Osteocyte (in vitro differentiated cells): Measurements from ENCODE around the gene PRR33. TPM values are rescaled to one million over a fixed set of nuclear protein-coding genes. Genes with fewer than 3 reads are reported as not detected.
A peak's percentile ranks its signal among the peaks of the same experiment; 100 is the strongest.

Experiments used
- DNase-seq: peaks from one replicate; pipeline ENCODE4 v3.0.0; 2021; ENCODE audit warnings: mixed read lengths; ENCODE audit not compliant: unreplicated experiment; ENCODE audit errors: extremely low spot score
- H3K27ac Mint-ChIP-seq: one replicate; pipeline ENCODE4 v1.8.0; 2021; ENCODE audit warnings: mild to moderate bottlenecking, mixed read lengths; ENCODE audit not compliant: unreplicated experiment
- H3K27me3 Mint-ChIP-seq: one replicate; pipeline ENCODE4 v1.8.0; 2021; ENCODE audit warnings: mixed read lengths; ENCODE audit not compliant: unreplicated experiment
- H3K36me3 Mint-ChIP-seq: one replicate; pipeline ENCODE4 v1.8.0; 2021; ENCODE audit warnings: mixed read lengths; ENCODE audit not compliant: unreplicated experiment
- H3K4me1 Mint-ChIP-seq: one replicate; pipeline ENCODE4 v1.8.0; 2021; ENCODE audit warnings: mixed read lengths; ENCODE audit not compliant: unreplicated experiment
- H3K4me3 Mint-ChIP-seq: one replicate; pipeline ENCODE4 v1.8.0; 2021; ENCODE audit warnings: mild to moderate bottlenecking, moderate library complexity, mixed read lengths; ENCODE audit not compliant: unreplicated experiment
- H3K9me3 Mint-ChIP-seq: one replicate; pipeline ENCODE4 v1.8.0; 2021; ENCODE audit warnings: mixed read lengths; ENCODE audit not compliant: unreplicated experiment
- total RNA-seq: library from RNA; stranded (reverse); gene quantifications from 2 replicates; pipeline ENCODE4 v1.2.1, GENCODE V29; 2021
- TF ChIP-seq, protein P1 (sequence below): fragments of 200-600 bp; sonication (generic); IDR thresholded peaks from 2 replicates; pipeline ENCODE4 v1.5.0; 2021; ENCODE audit warnings: antibody characterized with exemption, mild to moderate bottlenecking, moderate library complexity

PRR33 gene
- total RNA-seq, 1 donor from 2014 or later: not detected

DNA sequence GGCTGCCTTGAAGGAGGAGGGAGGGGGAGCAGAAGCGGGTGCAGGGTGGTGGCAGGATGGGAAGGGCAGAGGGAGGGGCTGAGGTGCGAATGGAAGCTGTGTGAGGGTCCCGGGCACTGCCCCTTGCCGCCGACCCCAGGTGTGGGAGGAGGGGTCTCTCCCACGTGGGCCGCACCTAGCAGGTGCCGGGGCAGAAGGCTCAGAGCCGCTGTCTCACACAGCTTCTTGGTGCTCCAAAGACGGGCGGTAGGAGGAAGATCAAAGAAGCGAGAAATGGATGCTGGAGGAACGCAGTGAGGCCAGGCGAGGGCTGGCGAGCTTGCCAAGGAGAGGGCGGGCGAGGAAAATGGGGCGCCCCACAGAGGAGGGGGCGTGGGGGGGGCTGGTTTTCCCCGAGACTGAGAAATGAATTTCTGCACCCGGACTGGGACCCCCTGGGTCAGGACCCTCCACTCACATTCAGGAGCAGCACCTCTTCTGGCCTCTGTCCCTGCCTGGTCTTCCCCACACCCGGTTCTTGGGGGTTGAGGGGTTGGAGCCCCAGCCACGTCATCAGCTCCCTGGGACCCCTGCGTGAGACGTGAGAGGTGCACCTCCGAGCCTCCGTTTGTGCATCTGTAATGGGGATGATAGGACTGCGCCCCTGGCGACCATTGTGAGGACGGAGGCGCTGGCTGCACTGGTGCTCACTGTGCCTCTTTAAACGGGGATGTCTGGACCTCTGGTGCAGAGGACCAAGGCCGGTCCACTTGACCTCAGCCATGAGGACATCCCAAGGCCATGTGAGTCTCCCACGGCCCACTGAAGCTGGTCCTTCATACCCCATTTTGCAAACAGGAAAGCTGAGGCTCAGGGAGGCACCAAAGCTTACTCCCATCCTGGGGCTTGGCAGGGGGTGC is 22.0 kb downstream of the PRR33 start:
- H3K9me3 Mint-ChIP-seq: no peaks in the 10 kb centered on the region
- TF ChIP-seq, protein P1, sequence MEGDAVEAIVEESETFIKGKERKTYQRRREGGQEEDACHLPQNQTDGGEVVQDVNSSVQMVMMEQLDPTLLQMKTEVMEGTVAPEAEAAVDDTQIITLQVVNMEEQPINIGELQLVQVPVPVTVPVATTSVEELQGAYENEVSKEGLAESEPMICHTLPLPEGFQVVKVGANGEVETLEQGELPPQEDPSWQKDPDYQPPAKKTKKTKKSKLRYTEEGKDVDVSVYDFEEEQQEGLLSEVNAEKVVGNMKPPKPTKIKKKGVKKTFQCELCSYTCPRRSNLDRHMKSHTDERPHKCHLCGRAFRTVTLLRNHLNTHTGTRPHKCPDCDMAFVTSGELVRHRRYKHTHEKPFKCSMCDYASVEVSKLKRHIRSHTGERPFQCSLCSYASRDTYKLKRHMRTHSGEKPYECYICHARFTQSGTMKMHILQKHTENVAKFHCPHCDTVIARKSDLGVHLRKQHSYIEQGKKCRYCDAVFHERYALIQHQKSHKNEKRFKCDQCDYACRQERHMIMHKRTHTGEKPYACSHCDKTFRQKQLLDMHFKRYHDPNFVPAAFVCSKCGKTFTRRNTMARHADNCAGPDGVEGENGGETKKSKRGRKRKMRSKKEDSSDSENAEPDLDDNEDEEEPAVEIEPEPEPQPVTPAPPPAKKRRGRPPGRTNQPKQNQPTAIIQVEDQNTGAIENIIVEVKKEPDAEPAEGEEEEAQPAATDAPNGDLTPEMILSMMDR: no peak
- no peak for DNase-seq
- peak overlapping the region; percentile 71 for H3K4me3 Mint-ChIP-seq
- H3K27ac Mint-ChIP-seq: peak overlapping the region; percentile 66
- H3K4me1 Mint-ChIP-seq: peaks cover 76% of the 10 kb centered on the region
- no peaks in the 10 kb centered on the region for H3K27me3 Mint-ChIP-seq
- no peaks in the 10 kb centered on the region for H3K36me3 Mint-ChIP-seq

DNA sequence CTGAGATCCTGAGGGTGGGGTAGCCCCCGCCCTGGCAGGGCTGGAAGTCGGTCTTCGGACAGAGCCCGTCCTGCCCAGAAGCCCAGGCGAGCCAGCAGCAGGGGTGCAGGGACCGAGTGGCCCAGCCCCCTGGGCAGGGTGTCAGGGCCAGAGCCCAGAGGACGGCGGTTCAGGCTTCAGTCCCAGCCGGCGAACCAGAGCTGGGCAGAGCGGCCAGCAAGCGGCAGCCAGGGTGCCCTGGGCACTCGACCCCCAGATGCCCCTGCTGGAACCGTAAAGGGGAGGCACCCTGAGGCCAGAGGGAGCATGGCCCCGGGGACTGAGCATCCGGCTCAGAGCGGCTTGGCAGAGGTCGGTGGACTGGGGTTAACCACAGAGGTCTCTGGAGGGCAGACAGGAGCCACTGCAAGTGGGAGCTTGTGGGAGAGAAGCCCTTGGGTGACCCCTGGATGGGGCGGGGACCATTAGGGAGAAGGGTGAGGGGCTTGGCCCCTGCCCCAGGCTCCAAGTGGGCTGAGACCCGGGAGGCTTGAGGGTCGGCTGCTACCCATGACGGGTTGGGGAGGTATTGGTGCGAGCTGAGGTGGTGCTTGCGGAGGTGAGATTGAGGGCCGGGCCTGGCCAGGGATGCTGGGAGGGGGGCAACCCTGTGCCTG is 22.9 kb downstream of the PRR33 start:
- no peaks in the 10 kb centered on the region for H3K9me3 Mint-ChIP-seq
- no peak for DNase-seq
- H3K27ac Mint-ChIP-seq: peak overlapping the region; percentile 66
- TF ChIP-seq, protein P1: no peak
- H3K27me3 Mint-ChIP-seq: no peaks in the 10 kb centered on the region
- peaks cover 82% of the 10 kb centered on the region for H3K4me1 Mint-ChIP-seq
- no peaks in the 10 kb centered on the region for H3K36me3 Mint-ChIP-seq
- peak overlapping the region; percentile 71 for H3K4me3 Mint-ChIP-seq

DNA sequence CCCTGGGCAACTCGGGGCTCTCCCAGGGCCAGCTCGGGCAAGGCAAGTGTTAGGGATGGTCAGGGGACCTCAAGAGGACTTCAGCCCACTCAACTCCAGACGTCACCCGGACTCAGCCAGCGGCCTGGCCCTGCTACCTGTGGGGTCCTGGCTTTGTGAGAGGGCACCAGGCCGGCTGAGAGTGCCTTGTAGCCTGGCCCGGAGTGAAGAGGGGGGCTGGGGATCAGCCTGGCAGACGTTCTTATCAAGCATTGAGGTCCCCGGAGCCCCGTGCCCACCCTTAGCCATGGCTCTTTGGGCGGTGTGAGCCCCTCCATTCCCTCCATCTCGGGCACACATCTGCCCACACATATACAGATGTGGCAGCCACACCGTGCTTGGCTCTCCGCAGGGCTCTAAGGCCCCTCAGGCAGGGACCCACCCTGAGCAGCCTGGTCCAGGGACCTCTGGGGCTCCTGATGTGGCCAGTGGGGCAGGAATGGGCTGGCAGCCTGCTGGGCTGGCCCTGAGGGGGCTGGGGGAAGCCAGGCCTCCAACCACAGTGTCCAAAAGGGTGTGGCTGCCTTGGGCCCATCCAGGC is 23.5 kb downstream of the PRR33 start:
- DNase-seq: no peak
- H3K27ac Mint-ChIP-seq: peak overlapping the region; percentile 66
- H3K9me3 Mint-ChIP-seq: no peaks in the 10 kb centered on the region
- H3K4me1 Mint-ChIP-seq: peaks cover 82% of the 10 kb centered on the region
- H3K27me3 Mint-ChIP-seq: no peaks in the 10 kb centered on the region
- H3K36me3 Mint-ChIP-seq: no peaks in the 10 kb centered on the region
- no peak overlapping the region for H3K4me3 Mint-ChIP-seq
- TF ChIP-seq, protein P1: no peak

DNA sequence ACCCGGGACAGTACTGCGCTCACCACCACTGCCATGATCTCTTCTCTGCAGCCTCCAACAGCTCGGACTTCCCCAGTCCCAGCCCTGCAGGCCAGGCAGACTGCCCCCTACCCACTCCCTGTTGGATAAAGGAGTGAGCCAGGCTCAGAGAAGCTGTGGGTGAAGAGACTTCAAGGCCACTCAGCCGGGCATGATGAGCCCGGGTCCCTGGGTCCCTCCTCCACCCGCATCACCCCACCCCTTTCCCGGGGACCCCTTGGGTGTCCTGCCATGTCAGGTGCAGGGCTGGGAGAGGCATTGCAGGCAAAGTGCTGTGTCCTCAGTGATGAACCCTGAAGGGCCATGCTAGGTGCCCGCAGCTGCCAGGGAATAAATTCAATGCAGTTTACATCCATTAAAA is 24.3 kb downstream of the PRR33 start:
- H3K9me3 Mint-ChIP-seq: no peaks in the 10 kb centered on the region
- H3K4me1 Mint-ChIP-seq: peaks cover 84% of the 10 kb centered on the region
- TF ChIP-seq, protein P1: no peak
- no peaks in the 10 kb centered on the region for H3K27me3 Mint-ChIP-seq
- H3K36me3 Mint-ChIP-seq: no peaks in the 10 kb centered on the region
- no peak overlapping the region for H3K4me3 Mint-ChIP-seq
- no peak for DNase-seq
- H3K27ac Mint-ChIP-seq: no peak overlapping the region

DNA sequence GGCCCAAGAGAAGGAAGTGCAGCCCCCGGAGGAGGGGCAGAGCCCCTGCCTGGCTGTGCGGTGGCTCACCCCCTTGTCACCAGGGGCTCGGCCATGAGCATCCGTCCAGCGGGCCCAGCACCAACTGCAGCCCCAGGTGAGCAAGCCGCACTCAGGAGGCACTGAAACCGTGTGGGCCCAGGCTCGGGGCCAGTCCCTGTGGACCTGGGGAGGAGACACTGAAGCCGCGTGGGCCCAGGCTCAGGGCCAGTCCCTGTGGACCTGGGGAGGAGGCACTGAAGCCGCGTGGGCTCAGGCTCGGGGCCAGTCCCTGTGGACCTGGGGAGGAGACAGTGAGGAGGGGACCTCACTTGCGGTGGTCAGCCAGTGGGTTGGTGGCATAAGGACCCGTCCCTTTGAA is 24.9 kb downstream of the PRR33 start:
- no peak overlapping the region for H3K27ac Mint-ChIP-seq
- H3K36me3 Mint-ChIP-seq: no peaks in the 10 kb centered on the region
- H3K4me1 Mint-ChIP-seq: peaks cover 79% of the 10 kb centered on the region
- no peaks in the 10 kb centered on the region for H3K27me3 Mint-ChIP-seq
- no peak for DNase-seq
- TF ChIP-seq, protein P1: no peak
- no peaks in the 10 kb centered on the region for H3K9me3 Mint-ChIP-seq
- no peak overlapping the region for H3K4me3 Mint-ChIP-seq
